Measurements from ENCODE around the gene HIVEP3.

DNA sequence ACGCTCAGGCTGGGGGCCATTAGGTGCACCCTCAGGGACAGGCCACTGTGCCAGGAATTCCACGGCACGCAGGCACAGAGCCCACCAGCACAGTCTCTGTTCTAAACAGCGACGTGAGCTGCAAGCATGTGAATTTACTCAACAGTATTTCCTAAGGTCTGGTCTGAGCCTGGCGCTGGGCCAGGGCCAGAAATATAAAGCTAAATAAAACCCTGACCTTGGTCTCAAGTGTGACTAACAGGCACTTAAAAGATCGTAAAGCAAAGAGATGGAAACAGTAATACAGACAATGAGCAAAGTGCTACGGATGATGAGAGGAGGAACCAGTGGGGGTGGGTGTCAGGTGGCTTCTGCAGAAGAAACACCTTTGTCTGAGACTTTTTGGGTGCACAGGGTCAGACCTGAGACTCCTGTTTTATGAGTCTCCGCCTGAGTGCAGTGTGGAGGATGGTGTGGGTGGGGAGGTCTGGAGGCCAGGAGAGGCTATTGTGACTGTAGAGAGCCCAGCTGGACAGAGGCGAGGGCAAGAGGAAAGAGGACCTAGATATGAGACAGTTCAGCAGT, 380.9 kb downstream of the HIVEP3 start:
- TF ChIP-seq, protein P1, sequence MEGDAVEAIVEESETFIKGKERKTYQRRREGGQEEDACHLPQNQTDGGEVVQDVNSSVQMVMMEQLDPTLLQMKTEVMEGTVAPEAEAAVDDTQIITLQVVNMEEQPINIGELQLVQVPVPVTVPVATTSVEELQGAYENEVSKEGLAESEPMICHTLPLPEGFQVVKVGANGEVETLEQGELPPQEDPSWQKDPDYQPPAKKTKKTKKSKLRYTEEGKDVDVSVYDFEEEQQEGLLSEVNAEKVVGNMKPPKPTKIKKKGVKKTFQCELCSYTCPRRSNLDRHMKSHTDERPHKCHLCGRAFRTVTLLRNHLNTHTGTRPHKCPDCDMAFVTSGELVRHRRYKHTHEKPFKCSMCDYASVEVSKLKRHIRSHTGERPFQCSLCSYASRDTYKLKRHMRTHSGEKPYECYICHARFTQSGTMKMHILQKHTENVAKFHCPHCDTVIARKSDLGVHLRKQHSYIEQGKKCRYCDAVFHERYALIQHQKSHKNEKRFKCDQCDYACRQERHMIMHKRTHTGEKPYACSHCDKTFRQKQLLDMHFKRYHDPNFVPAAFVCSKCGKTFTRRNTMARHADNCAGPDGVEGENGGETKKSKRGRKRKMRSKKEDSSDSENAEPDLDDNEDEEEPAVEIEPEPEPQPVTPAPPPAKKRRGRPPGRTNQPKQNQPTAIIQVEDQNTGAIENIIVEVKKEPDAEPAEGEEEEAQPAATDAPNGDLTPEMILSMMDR (IDR thresholded peaks at IDR 0.05), result no peak
- no peak for TF ChIP-seq EZH2 (IDR thresholded peaks at IDR 0.05; ENCODE audit: borderline replicate concordance, insufficient read depth, low read depth, low read length, poor library complexity, severe bottlenecking)
